GM06990 (cell line): ENCODE measurements around the gene CEACAM20.

ENCODE experiments used
- DNase-seq: peaks from one replicate; pipeline ENCODE4 v3.0.0-alpha.2; 2011; ENCODE audit not compliant: insufficient read length; ENCODE audit errors: extremely low read depth
- H3K27me3 ChIP-seq: replicated peaks from 2 replicates; pipeline ENCODE4 v1.6.0; 2011; ENCODE audit warnings: low read length; ENCODE audit not compliant: control insufficient read depth, insufficient read depth
- H3K36me3 ChIP-seq: 2 replicates; pipeline ENCODE4 v1.5.1; 2011; ENCODE audit warnings: low read length; ENCODE audit not compliant: control insufficient read depth, insufficient read depth
- H3K4me3 ChIP-seq: replicated peaks from 2 replicates; pipeline ENCODE4 v1.5.1; 2011; ENCODE audit warnings: low read depth, mild to moderate bottlenecking, control low read depth, low read length
- CTCF ChIP-seq: IDR thresholded peaks from 2 replicates; pipeline ENCODE4 v1.5.1; 2011; ENCODE audit warnings: low read length, control low read depth, mild to moderate bottlenecking, inconsistent platforms; ENCODE audit not compliant: insufficient read depth, poor library complexity, severe bottlenecking

The CEACAM20 gene

GRCh38 chr19:44573627-44574026, 44.2 kb upstream of the CEACAM20 start:
- DNase-seq: no peak
- no peak for TF ChIP-seq CTCF
- no peaks in the 10 kb centered on the region for H3K27me3 ChIP-seq

GRCh38 chr19:44573183-44573582, 43.7 kb upstream of the CEACAM20 start:
- no peak overlapping the region for H3K4me3 ChIP-seq
- no peak for DNase-seq
- H3K27me3 ChIP-seq: no peaks in the 10 kb centered on the region
- no peak for TF ChIP-seq CTCF
- H3K36me3 ChIP-seq: no peaks in the 10 kb centered on the region

More at GRCh38 chr19:44573627-44574026, 44.2 kb upstream of the CEACAM20 start:
- Histone ChIP-seq H3K4me3 (no peak overlapping the region), H3K36me3 (no peaks in the 10 kb centered on the region)

GRCh38 chr19:44572581-44572900, 43.1 kb upstream of the CEACAM20 start:
- TF ChIP-seq CTCF: no peak

GRCh38 chr19:44571830-44572580, 42.5 kb upstream of the CEACAM20 start:
- no peak overlapping the region for H3K4me3 ChIP-seq
- no peak for DNase-seq
- no peaks in the 10 kb centered on the region for H3K27me3 ChIP-seq
- no peak for TF ChIP-seq CTCF
- H3K36me3 ChIP-seq: no peaks in the 10 kb centered on the region

More at GRCh38 chr19:44572581-44572900, 43.1 kb upstream of the CEACAM20 start:
- DNase-seq: no peak
- H3K36me3 ChIP-seq: no peaks in the 10 kb centered on the region
- no peak overlapping the region for H3K4me3 ChIP-seq
- H3K27me3 ChIP-seq: no peaks in the 10 kb centered on the region

GRCh38 chr19:44570984-44571684, 41.7 kb upstream of the CEACAM20 start:
- DNase-seq: no peak
- Histone ChIP-seq H3K4me3 (no peak overlapping the region), H3K27me3 (no peaks in the 10 kb centered on the region), H3K36me3 (no peaks in the 10 kb centered on the region)
- peak; percentile 65 for TF ChIP-seq CTCF
